CD4-positive, CD25-positive, alpha-beta regulatory T cell (primary cell): Measurements from ENCODE around the gene GSS. TPM values are rescaled to one million over a fixed set of nuclear protein-coding genes. Genes with fewer than 3 reads are reported as not detected.
A peak's percentile ranks its signal among the peaks of the same experiment; 100 is the strongest.

ENCODE experiments used
- ATAC-seq, 2 donors: fragments of 150-1000 bp; cut with Tn5 transposase; one replicate each; pipeline ENCODE4 v1.10.0; 2021; ENCODE audit warnings: low read depth in 2 of 2, moderate number of reproducible peaks in 2 of 2, moderate library complexity in 1 of 2
- DNase-seq, 3 donors: peaks; one replicate each; pipeline versions ENCODE4 v3.0.0 to v3.0.0-alpha.2; 2012 to 2022; ENCODE audit warnings: mixed read lengths in 1 of 3
- H3K27ac ChIP-seq: one replicate; pipeline ENCODE4 v1.7.0; 2013; ENCODE audit warnings: mild to moderate bottlenecking, low read length; ENCODE audit not compliant: insufficient read depth, poor library complexity, severe bottlenecking
- H3K27me3 ChIP-seq: one replicate; pipeline ENCODE4 v1.7.0; 2013; ENCODE audit warnings: low read length; ENCODE audit not compliant: control insufficient read depth, insufficient read depth
- H3K36me3 ChIP-seq: one replicate; pipeline ENCODE4 v1.7.0; 2013; ENCODE audit warnings: mild to moderate bottlenecking, low read length, moderate library complexity; ENCODE audit not compliant: control insufficient read depth, insufficient read depth
- H3K4me1 ChIP-seq: 2 replicates; pipeline ENCODE4 v1.7.0; 2013; ENCODE audit warnings: mild to moderate bottlenecking, low read length; ENCODE audit not compliant: insufficient read depth, control insufficient read depth, poor library complexity, severe bottlenecking
- H3K4me3 ChIP-seq: one replicate; pipeline ENCODE4 v1.7.0; 2013; ENCODE audit warnings: low read depth, mild to moderate bottlenecking, low read length, moderate library complexity
- H3K9me3 ChIP-seq, 2 experiments: 1 replicate in 1 of 2; 2 replicates in 1 of 2; pipeline ENCODE4 v1.7.0; 2013; ENCODE audit warnings: low read length in 2 of 2, mild to moderate bottlenecking in 1 of 2, moderate library complexity in 1 of 2; ENCODE audit not compliant: control insufficient read depth in 2 of 2
- H3K27ac Mint-ChIP-seq, 3 donors: one replicate each; pipeline ENCODE4 v1.8.0; 2020 to 2022; ENCODE audit warnings: mild to moderate bottlenecking in 3 of 3, mixed read lengths in 3 of 3, moderate library complexity in 2 of 3
- H3K27me3 Mint-ChIP-seq: one replicate; pipeline ENCODE4 v1.8.0; 2022; ENCODE audit warnings: mild to moderate bottlenecking, mixed read lengths
- H3K36me3 Mint-ChIP-seq: one replicate; pipeline ENCODE4 v1.8.0; 2020; ENCODE audit warnings: mixed read lengths
- H3K4me1 Mint-ChIP-seq, 4 donors: one replicate each; pipeline ENCODE4 v1.8.0; 2020 to 2022; ENCODE audit warnings: mixed read lengths in 4 of 4, mild to moderate bottlenecking in 1 of 4
- H3K4me3 Mint-ChIP-seq, 4 donors: one replicate each; pipeline ENCODE4 v1.8.0; 2020 to 2022; ENCODE audit warnings: mild to moderate bottlenecking in 4 of 4, mixed read lengths in 4 of 4, moderate library complexity in 3 of 4
- H3K9me3 Mint-ChIP-seq, 7 donors: one replicate each; pipeline ENCODE4 v1.8.0; 2020 to 2022; ENCODE audit warnings: mixed read lengths in 7 of 7, mild to moderate bottlenecking in 3 of 7, moderate library complexity in 2 of 7
- polyA plus RNA-seq, 4 donors: library from polyadenylated mRNA; unstranded; fragments of 300-500 nt; fragmentation: Illumina TruSeq; gene quantifications; one replicate each; pipeline ENCODE4 v1.2.3, GENCODE V29; 2021
- total RNA-seq: library from RNA; stranded (reverse); gene quantifications from one replicate; pipeline ENCODE4 v1.2.3, GENCODE V29; 2022

GSS gene
- total RNA-seq (26.0 TPM), polyA plus RNA-seq (10 to 100 TPM; 29.8 to 33.0 (median 31.4) TPM)

DNA sequence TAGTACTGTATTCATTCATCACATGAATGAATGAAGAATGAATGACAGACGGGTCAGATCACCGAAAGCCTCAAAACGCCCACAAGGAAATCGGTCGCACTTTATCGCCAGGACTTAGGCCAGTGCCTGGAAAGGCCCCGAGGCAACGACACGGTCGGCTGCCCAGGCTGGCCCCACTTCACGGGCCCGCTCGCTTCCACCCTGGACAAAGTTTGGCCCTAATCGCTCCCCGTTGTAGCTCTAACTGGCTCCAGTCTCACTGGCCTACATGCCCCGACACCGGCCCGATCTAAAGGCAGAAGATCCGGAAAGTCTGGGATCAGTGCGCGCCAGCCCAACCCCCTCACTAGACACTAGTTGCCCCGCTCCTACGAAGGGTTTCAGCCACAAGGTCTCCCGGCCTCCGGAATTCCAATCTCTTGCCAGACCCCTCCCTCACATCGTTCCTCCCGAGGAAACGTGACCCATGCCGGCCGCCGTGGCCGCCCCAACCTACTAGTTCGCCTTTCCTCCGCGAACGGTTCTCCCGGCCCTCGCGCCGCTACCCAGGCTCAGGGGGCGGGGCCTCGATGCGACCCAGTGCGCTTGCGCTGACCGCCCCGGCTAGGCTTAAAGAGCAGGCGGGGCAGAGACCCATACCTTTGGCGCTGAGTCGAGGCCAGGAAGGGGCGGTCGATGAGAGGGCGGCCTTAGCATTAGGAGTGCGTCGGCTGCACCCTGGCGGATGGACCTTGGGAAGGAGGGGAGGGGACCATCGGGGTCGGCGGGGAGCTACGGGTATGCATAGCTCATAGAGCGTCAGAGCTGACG is at the start of gene GSS, which contains the start of gene MYH7B:
Gene GSS (minus strand): TSS at position 576 of the 810 bp plus-strand sequence. CDS start 3,954 bp downstream, outside the sequence.
Gene MYH7B (plus strand): TSS at position 638 of the 810 bp plus-strand sequence. CDS start 22,138 bp downstream, outside the sequence.
- no peaks in the 10 kb centered on the region for H3K36me3 ChIP-seq
- peaks cover 0 to 36% (median 23%) of the 10 kb centered on the region in 4 donors for H3K4me1 Mint-ChIP-seq
- no peaks in the 10 kb centered on the region for H3K27me3 Mint-ChIP-seq
- H3K9me3 ChIP-seq: no peaks in the 10 kb centered on the region
- H3K4me3 Mint-ChIP-seq: peak within 1 kb of the TSS; percentile 94 to 99 (median 96)
- no peaks in the 10 kb centered on the region for H3K9me3 Mint-ChIP-seq
- peak within 1 kb of the TSS; percentile 79 for H3K27ac ChIP-seq
- ATAC-seq (peak; percentile 92 to 94), DNase-seq (peak; percentile 94 to 95 (median 94))
- H3K27ac Mint-ChIP-seq: peak within 1 kb of the TSS; percentile 96 to 99 (median 99)
- peak within 1 kb of the TSS; percentile 79 for H3K4me3 ChIP-seq
- H3K27me3 ChIP-seq: no peaks in the 10 kb centered on the region
- H3K4me1 ChIP-seq: peaks cover 15% of the 10 kb centered on the region
- no peaks in the 10 kb centered on the region for H3K36me3 Mint-ChIP-seq

DNA sequence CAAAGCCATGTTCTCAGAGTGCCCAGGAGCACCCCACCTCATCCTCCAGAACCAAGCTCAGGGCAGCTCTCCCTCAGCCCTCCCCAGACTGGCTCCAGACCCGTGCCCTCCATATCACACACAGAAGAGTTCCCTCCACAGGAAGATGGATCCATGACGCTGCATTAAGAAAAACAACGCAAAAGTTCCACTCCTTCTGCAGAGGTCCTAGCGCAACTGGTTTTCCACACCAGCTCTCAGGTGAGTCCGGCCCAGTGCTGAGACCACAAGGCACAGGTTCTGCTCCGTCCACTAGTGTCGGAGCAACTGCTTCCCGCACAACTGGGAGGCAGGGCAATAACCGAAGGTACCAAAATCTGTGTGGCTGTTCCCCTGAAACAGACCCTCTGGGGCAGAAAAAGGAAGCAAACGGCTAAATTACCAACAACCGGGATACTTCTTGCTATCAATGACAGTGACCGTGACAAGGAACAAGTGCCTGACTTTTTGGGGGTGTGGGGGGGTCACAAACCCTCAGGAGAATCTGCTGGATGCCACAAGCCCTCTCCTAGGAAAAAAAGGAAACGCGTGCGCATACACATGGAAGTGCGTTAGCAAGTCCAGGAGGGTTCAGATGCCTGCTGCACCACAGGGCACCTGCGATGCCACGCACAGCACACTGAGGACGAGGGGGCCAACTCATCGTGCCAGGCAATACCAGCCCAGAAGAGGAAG is 49.3 kb upstream of the GSS start:
- no peak overlapping the region for H3K27ac Mint-ChIP-seq

DNA sequence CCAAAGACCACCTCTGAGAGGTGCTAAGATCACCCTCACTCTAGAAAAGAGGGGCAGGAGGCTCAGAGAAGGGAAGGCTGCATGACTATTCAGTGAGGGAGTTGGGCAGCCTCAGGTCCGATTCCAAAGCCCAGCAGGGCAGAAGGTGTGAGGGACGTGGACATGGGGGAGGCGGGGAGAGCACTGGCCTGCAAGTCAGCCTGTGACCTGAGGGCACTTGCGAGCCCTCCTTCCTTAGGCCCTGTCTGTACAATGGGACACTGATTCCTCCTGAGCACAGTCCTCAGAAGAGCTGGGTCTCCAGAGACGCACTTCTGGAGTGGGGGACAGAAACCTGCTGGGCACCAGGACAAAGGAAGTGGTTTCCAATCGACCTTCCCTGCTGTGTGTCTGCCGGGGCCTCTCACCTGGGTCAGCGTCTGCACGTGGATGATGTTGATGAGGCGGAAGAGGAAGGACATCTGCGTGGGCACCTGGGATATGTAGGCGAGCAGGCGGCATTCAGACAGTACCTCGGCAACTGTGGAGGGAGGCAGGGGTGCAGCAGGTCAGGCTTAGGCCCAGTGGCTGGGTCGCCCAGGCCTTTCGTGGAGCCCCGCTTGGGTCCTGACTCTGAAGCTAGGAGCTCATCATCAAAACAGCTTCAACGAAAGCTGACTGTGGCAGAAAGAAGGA is 48.6 kb upstream of the GSS start:
- H3K4me1 ChIP-seq: no peaks in the 10 kb centered on the region
- H3K36me3 ChIP-seq: peaks cover 92% of the 10 kb centered on the region
- Mint-ChIP-seq H3K4me1 (no peaks in the 10 kb centered on the region), H3K27ac (no peak overlapping the region), H3K27me3 (no peaks in the 10 kb centered on the region), H3K9me3 (peaks cover 0 to 2% (median 0%) of the 10 kb centered on the region in 7 donors), H3K4me3 (no peak overlapping the region), H3K36me3 (peaks cover 34% of the 10 kb centered on the region)
- H3K4me3 ChIP-seq: no peak overlapping the region
- H3K27ac ChIP-seq: no peak overlapping the region
- DNase-seq (no peak), ATAC-seq (no peak)
- H3K9me3 ChIP-seq: no peaks in the 10 kb centered on the region
- no peaks in the 10 kb centered on the region for H3K27me3 ChIP-seq

More for the DNA sequence above, 49.3 kb upstream of the GSS start:
- ATAC-seq: no peak
- Histone ChIP-seq H3K9me3 (no peaks in the 10 kb centered on the region), H3K27ac (no peak overlapping the region), H3K27me3 (no peaks in the 10 kb centered on the region), H3K4me1 (no peaks in the 10 kb centered on the region), H3K36me3 (peaks cover 94% of the 10 kb centered on the region), H3K4me3 (no peak overlapping the region)
- Mint-ChIP-seq H3K36me3 (peaks cover 37% of the 10 kb centered on the region), H3K4me1 (no peaks in the 10 kb centered on the region), H3K9me3 (peaks cover 0 to 1% (median 0%) of the 10 kb centered on the region in 7 donors), H3K4me3 (no peak overlapping the region), H3K27me3 (no peaks in the 10 kb centered on the region)
- no peak for DNase-seq

DNA sequence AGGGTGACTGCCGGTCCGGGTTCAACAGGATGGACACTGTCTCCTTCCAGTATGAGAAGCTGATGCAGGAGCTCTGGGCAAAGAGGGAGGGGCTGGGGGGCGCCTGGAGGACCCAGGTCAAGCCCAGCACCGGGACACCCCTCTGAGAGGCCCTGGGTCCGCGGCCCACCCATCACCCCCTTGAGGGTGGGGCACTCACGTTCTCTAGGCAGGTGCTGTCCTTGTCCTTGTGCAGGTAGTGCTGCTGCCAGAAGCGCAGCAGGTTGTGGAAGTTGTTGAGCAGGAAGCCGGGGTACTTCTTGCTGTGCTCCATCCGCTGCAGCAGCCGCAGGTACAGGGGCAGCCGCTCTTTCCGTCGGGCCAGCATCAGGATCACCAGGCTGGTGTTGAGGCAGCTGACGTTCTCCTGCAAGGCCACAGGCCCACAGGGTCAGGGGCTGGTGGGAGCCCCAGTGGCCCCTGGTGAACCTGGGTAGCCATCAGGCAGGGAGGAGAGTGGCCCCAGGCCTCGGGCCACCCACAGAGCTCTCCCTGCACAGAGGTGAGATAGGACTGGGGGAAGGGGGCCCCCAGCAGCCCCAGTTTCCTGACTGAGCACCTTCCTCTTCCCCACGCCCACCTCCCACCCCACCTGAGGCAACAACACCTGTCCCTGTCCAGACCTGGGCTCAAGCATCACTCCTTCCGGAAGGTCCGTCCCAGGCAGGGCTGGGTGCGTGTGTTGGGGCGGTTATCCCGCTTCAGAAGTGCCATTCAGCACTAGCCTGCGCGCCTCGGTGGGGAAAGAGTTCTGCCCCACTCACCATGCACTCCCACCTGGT is 47.8 kb upstream of the GSS start:
- Histone ChIP-seq H3K9me3 (no peaks in the 10 kb centered on the region), H3K36me3 (peaks cover 87% of the 10 kb centered on the region), H3K4me1 (no peaks in the 10 kb centered on the region), H3K27me3 (no peaks in the 10 kb centered on the region), H3K27ac (no peak overlapping the region), H3K4me3 (no peak overlapping the region)
- H3K36me3 Mint-ChIP-seq: peaks cover 29% of the 10 kb centered on the region
- no peaks in the 10 kb centered on the region for H3K4me1 Mint-ChIP-seq
- DNase-seq (no peak), ATAC-seq (no peak)
- no peak overlapping the region for H3K4me3 Mint-ChIP-seq
- H3K9me3 Mint-ChIP-seq: peaks cover 0 to 2% (median 0%) of the 10 kb centered on the region in 7 donors
- H3K27me3 Mint-ChIP-seq: no peaks in the 10 kb centered on the region
- H3K27ac Mint-ChIP-seq: no peak overlapping the region

DNA sequence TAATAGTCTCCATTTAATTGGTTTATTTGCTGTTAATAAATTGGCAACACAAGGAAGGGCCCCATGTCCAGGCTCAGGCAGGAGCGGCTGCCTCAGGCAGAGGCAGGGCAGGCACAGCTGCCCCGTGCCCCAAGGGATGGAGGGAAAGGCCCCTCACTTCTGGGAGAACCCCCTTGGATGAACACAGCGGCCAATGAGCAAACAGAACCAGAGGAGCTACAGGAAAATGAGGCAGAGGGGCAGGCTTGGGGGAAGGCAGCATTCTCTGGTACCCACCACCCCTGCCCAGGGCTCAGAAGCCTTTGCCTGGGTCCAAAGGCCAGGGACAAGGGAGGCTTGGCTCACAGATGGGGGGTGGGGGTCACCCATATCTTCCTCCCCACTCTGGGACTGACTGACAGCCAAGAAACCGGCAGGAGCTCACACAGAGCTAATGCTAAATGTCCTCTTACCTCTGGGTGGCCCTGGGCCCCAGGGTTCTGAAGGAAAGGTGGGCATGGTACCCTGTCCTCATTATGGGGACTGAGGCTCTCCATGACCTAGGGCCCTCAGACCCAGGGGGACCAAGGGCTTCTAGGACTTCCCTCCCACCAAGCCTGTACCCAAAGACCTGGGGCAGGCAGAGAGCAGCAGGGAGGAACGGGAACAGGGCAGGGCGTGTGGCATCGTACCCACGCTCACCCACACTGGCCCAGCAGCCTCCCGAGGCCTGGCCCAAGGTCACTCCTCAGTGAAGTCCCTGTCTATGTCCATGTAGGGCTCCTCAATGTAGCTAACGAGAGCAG is 47.0 kb upstream of the GSS start:
- H3K27me3 ChIP-seq: no peaks in the 10 kb centered on the region
- no peak for ATAC-seq
- Mint-ChIP-seq H3K27me3 (no peaks in the 10 kb centered on the region), H3K4me1 (peaks cover 0 to 3% (median under 1%) of the 10 kb centered on the region in 4 donors), H3K4me3 (no peak overlapping the region), H3K36me3 (peaks cover 29% of the 10 kb centered on the region), H3K27ac (no peak overlapping the region), H3K9me3 (peaks cover 0 to 2% (median 0%) of the 10 kb centered on the region in 7 donors)
- no peak overlapping the region for H3K4me3 ChIP-seq
- DNase-seq: no peak
- H3K9me3 ChIP-seq: no peaks in the 10 kb centered on the region
- peaks cover 85% of the 10 kb centered on the region for H3K36me3 ChIP-seq
- no peak overlapping the region for H3K27ac ChIP-seq
- no peaks in the 10 kb centered on the region for H3K4me1 ChIP-seq

DNA sequence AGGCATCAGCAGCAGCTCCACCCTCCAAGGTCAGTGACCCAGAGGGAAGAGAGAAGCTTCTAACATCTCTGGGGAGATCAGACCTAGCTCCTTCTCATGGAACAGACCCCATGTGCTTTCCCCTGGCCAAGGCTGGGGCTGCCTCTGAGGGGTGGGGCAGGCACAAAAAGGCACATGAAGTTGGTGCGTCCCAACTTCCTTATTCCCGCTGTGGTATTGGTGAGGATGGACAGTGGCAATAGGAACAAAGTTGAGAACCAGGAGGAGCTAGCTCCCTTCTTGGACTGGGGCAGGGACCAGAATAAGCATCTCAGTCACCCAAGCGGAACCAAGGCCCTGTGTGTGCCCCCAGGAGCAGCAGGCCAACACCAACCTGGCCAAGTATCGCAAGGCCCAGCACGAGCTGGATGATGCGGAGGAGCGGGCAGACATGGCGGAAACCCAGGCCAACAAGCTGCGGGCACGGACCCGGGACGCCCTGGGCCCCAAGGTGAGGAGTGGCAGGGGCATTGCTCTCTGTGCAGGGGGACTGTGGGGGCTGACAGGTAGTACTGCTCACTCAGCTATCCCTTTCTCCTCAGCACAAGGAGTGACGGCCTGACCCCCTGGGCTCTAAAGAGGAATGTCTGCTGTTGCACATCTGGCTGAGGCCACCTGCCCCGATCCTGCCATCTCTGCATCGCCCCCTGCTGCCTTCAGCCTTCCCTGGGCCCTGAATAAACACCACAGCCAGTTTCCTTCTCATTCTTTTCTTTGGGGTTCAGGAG is 46.2 kb upstream of the GSS start:
- Mint-ChIP-seq H3K36me3 (peaks cover 30% of the 10 kb centered on the region), H3K4me3 (no peak overlapping the region), H3K9me3 (peaks cover 0 to 2% (median 0%) of the 10 kb centered on the region in 7 donors), H3K4me1 (peaks cover 0 to 7% (median 1%) of the 10 kb centered on the region in 4 donors), H3K27me3 (no peaks in the 10 kb centered on the region), H3K27ac (peak overlapping the region in 1 of 3 donors; percentile 76)
- no peak overlapping the region for H3K27ac ChIP-seq
- no peak for ATAC-seq
- DNase-seq: no peak
- H3K4me1 ChIP-seq: no peaks in the 10 kb centered on the region
- H3K9me3 ChIP-seq: no peaks in the 10 kb centered on the region
- peaks cover 79% of the 10 kb centered on the region for H3K36me3 ChIP-seq
- H3K4me3 ChIP-seq: no peak overlapping the region
- no peaks in the 10 kb centered on the region for H3K27me3 ChIP-seq
